ENCODE results near the gene HSPB1.
"Not testable (repeated sequence)": the region's sequence is repeated elsewhere in the genome, so short reads cannot be mapped to it uniquely, and the experiment has no call there.

Gene HSPB1

DNA sequence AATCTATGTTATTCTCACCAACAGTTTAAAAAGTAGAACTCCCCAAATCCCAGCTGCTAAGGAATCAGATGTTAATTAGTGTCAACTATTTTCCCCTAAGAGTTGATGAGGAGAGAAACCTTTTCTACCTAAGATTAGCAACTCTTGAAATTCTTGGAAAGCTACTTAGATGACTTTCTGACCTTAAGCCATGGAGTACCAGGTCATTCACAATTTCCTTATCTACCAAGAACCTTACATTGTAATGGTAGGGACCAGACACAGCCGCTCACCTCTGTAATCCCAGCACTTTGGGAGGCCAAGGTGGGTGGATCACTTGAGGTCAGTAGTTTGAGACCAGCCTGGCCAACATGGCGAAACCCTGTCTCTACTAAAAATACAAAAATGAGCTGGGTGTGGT lies 32.9 kb downstream of the HSPB1 start:
- DNase-seq: not testable (repeated sequence)

GRCh38 chr7:76336094-76336493 lies 33.6 kb downstream of the HSPB1 start:
- DNase-seq: no peak

- DNase-seq: no peak
These were observed 34.7 kb downstream of the HSPB1 start for GRCh38 chr7:76337147-76337546.

DNA sequence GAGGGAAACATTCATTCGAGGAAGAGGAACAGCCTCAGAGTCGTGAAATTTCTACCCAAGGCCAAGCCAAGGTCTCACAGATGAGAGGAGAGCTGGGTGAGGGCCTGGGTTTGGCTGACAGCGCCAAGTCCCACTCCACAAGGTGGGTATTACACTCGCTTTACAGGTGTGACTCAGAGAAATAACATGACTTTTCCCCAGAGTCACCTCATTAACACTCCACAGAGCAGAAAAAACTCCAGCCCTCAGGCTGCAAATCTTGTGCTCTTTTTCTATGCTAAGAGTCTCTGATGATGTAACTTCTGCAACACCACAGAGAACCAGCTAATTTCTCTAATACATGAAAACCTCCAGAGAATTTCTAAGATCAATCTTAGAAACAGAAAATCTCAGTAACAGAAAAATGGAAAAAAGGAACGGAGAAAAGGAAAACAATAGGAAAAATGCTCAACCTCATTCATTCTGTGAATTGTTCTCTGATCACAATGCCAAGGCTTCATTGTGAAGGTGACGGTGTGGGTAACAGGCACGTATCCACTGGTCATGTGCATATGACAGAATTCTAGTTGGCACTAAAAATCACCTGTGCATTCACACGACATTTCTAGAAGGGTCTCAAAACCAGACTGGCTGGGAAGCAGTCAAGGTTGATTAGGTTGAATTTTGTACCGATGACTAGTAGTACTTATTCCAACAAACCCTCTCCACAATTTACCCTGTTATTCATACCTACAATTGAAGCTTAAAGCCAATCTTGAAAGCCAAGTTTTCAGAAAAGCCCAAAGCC lies 36.0 kb downstream of the HSPB1 start:
- DNase-seq: no peak

- DNase-seq: no peak
These were observed 38.2 kb downstream of the HSPB1 start for GRCh38 chr7:76340617-76341131.

DNA sequence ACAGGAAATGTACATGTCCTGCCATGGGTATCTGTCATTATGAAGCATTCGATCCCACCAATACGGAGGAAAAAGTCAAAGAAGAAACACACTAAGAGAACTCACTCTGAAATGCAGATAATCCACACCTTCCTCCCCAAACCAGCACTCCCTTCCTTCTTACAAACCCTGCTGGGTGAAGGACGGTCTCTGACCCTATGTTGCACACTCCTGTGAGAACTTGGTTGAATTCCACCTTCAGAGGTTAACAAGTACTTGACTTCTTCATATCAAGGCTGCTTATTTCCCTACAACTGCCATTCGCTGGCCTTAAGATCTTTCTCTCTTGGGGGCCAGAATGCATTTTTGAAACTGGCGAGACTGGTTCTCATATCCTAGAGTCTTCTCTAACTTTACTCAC lies 39.7 kb downstream of the HSPB1 start:
- no peak for DNase-seq

DNA sequence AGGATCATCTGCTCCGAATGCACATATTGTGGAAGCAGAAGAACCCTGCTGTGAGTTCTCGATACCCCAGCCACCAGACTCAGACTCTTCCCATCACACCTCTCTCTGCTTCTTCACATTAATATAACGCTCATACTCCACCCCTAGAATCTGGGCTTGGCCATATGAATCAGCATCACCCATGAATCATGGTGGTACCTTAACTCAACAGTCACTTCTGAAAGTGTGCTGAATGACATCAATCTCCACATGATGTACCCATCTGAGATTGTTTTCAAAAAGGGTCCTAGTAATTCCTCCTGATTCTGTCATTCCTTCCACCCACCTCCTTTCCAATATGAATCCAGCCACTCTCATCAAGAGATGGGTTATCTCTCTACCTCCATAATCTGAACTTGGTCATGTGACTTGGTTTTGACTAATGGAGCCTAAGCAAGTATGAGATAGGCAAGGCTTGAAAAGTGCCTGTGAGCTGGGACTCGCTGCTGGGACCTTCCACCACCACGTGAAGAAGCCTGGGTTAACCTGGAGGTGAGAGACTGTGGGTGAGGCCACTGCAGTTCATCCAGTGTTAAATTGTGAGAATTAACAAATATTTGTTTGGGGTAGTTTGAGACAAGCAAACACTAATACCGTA lies 40.9 kb downstream of the HSPB1 start:
- no peak for DNase-seq

DNA sequence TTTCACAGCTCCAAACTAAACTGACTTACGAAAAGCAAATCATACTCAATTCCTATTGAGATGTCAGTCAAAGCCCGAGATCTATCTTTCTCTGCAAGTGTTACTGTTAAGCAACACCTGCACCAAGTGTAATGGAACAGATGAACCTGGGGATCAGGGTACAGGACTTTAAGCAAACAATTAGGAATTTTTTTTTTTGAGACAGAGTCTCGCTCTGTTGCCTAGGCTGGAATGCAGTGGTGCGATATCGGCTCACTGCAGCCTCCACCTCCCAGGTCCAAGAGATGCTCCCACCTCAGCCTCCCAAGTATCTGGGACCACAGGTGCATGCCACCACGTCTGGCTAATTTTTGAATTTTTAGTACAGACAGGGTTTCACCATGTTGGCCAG lies 41.5 kb downstream of the HSPB1 start:
- no peak for DNase-seq

GRCh38 chr7:76346097-76346496 lies 43.6 kb downstream of the HSPB1 start:
- no peak for DNase-seq

GRCh38 chr7:76346778-76347177 lies 44.3 kb downstream of the HSPB1 start:
- no peak for DNase-seq

GRCh38 chr7:76347710-76348109 lies 45.2 kb downstream of the HSPB1 start:
- DNase-seq: no peak

DNA sequence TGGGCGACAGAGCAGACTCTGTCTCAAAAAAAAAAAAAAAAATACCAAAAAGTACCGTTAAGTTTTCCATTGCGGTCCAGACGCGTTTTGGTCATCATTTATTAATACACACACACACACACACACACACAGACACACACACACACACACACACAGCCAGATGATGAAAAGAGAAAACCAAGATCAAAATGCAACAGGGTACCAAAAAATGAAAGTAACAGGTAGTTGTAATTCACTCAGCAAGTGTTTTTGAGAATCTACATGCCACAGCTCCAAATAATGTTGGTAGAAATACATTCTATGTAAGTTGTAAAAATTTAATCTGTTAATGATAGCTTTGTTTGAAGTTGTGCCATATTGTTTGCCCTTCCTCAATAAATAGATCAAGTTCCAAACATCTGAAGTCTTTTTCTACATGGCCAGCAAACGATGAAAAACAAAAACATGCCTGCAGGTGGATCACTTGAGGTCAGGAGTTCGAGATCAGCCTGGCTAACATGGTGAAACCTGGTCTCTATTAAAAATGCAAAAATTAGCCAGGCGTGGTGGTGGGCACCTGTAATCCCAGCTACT lies 46.9 kb downstream of the HSPB1 start:
- no peak for DNase-seq

DNA sequence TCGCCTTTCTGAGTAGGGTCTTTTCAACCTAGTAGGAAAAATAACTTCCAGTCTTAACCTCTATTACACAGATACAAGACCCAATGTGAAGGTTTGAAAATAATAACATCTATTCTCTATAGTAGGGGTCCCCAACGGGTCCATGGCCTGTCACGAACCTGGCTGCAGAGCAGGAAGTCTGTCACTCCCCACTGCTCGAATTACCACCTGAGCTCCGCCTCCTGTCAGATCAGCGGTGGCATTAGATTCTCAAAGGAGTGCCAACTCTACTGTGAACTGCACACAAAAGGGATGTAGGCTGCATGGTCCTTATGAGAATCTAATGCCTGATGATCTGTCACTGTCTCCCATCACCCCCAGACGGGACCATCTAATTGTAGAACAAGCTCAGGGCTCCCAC lies 48.9 kb downstream of the HSPB1 start:
- DNase-seq: no peak

DNA sequence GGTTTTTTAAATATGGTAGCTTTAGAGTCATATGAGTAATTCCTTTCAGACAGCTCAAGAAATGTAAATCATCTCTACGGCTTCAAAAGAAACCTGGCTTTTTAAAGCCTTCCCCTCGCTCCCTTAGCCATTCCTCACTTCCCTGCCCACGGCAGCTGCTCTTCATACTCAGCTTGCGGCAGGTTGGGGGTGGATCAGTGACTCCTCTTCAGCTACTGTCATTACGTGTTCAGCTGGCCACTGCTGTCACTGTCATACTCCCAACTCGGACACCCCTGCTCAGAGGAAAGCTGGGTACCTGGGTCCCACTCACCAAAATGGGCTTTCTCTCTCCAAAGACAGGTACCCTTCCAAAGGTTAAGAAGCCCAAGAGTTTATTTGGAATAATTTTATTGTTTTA lies 49.7 kb downstream of the HSPB1 start:
- DNase-seq: no peak

DNA sequence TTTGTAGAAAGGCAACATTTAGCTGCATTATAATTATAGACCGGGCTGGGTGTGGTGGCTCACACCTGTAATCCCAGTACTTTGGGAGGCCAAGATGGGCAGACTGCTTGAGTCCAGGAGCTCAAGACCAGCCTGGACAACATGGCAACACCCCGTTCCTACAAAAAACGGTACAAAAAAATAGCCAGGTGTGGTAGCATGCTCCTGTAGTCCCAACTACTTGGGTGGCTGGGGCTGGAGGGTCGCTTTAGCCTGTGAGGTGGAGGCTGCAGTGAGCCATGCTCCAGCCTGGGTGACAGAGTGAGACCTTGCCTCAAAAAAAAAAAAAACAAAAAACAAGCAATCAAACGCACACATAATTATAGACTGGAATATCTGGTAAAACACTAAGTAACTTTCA lies 51.3 kb downstream of the HSPB1 start:
- no peak for DNase-seq

Measured in activated gamma-delta T cell treated with Interleukin-2 at 50 U/mL for 16 hours (primary cell).